IMR-90 (cell line): Measurements from ENCODE around the gene RAB6A. TPM values are rescaled to one million over a fixed set of nuclear protein-coding genes. Genes with fewer than 3 reads are reported as not detected.

ENCODE experiments used
- ATAC-seq: fragments of 200-7000 bp; cut with Tn5 transposase; 2 replicates; pipeline ENCODE4 v1.9.1; 2020; ENCODE audit warnings: low read depth, mild to moderate bottlenecking, moderate library complexity
- BruUV-seq: library from RNA; stranded (reverse); fragments of 400-500 nt; replicated peaks from 2 replicates; lab custom pipeline; 2021; lab: Mats Ljungman, UMichigan
- CTCF ChIA-PET: fragments of 300-600 bp; formaldehyde crosslinking; extraction: SDS; loops from one replicate; lab custom pipeline; 2021; ENCODE audit warnings: antibody characterized with exemption; lab: Yijun Ruan, JAX
- POLR2A ChIA-PET: fragments of 300-600 bp; sonication (Branson Sonifier 250); formaldehyde crosslinking; loops from one replicate; lab custom pipeline; 2022; ENCODE audit warnings: antibody characterized with exemption; ENCODE audit not compliant: unreplicated experiment; lab: Charles Lee
- DNase-seq: peaks from one replicate; pipeline ENCODE4 v3.0.0; 2013
- H2AFZ ChIP-seq: replicated peaks from 2 replicates; pipeline ENCODE3; 2013; ENCODE audit warnings: low read length, mild to moderate bottlenecking; ENCODE audit not compliant: poor library complexity
- H2AK5ac ChIP-seq: 2 replicates; pipeline ENCODE4 v1.6.1; 2013; ENCODE audit warnings: low read depth, low read length, inconsistent platforms
- H2AK9ac ChIP-seq: replicated peaks from 2 replicates; pipeline ENCODE3; 2013; ENCODE audit warnings: mild to moderate bottlenecking, low read depth, low read length, moderate library complexity; ENCODE audit not compliant: poor library complexity
- H2BK120ac ChIP-seq: 2 replicates; pipeline ENCODE4 v1.6.1; 2013; ENCODE audit warnings: low read depth, low read length, inconsistent platforms
- H2BK15ac ChIP-seq: 3 replicates; pipeline ENCODE4 v1.6.1; 2013; ENCODE audit warnings: low read depth, low read length, inconsistent platforms
- H2BK20ac ChIP-seq: 2 replicates; pipeline ENCODE4 v1.6.1; 2013; ENCODE audit warnings: low read depth, mild to moderate bottlenecking, inconsistent platforms, low read length, moderate library complexity
- H2BK5ac ChIP-seq: 2 replicates; pipeline ENCODE4 v1.6.1; 2013; ENCODE audit warnings: mild to moderate bottlenecking, low read depth, low read length, inconsistent platforms; ENCODE audit not compliant: poor library complexity, severe bottlenecking
- H3K14ac ChIP-seq: replicated peaks from 2 replicates; pipeline ENCODE4 v1.6.1; 2013; ENCODE audit warnings: low read depth, low read length, inconsistent platforms
- H3K18ac ChIP-seq: 2 replicates; pipeline ENCODE4 v1.6.1; 2013; ENCODE audit warnings: low read depth, low read length, control low read depth
- H3K23ac ChIP-seq: 2 replicates; pipeline ENCODE4 v1.6.1; 2013; ENCODE audit warnings: low read depth, low read length, inconsistent platforms
- H3K27ac ChIP-seq: 2 replicates; pipeline ENCODE4 v1.5.1; 2013; ENCODE audit warnings: mild to moderate bottlenecking, control low read depth, low read length; ENCODE audit not compliant: insufficient read depth
- H3K27me3 ChIP-seq: 2 replicates; pipeline ENCODE4 v1.6.1; 2013; ENCODE audit warnings: low read length; ENCODE audit not compliant: control insufficient read depth, insufficient read depth
- H3K36me3 ChIP-seq: 2 replicates; pipeline ENCODE4 v1.6.1; 2013; ENCODE audit warnings: low read length, mixed read lengths; ENCODE audit not compliant: control insufficient read depth, insufficient read depth
- H3K4ac ChIP-seq: 2 replicates; pipeline ENCODE4 v1.6.1; 2013; ENCODE audit warnings: low read depth, low read length, inconsistent platforms
- H3K4me1 ChIP-seq: 2 replicates; pipeline ENCODE4 v1.6.1; 2013; ENCODE audit warnings: low read length, mixed read lengths; ENCODE audit not compliant: control insufficient read depth, insufficient read depth
- H3K4me2 ChIP-seq: 2 replicates; pipeline ENCODE4 v1.6.1; 2013; ENCODE audit warnings: low read depth, mild to moderate bottlenecking, control low read depth, low read length, moderate library complexity
- H3K4me3 ChIP-seq: 2 replicates; pipeline ENCODE4 v1.5.1; 2013; ENCODE audit warnings: low read depth, mild to moderate bottlenecking, control low read depth, low read length, moderate library complexity; ENCODE audit not compliant: insufficient read depth
- H3K56ac ChIP-seq: 2 replicates; pipeline ENCODE4 v1.6.1; 2013; ENCODE audit warnings: low read length, inconsistent platforms; ENCODE audit not compliant: insufficient read depth; ENCODE audit errors: extremely low read depth
- H3K79me1 ChIP-seq, 2 experiments: 2 replicates each; pipeline ENCODE4 v1.6.1; 2013; ENCODE audit warnings: low read length in 2 of 2, inconsistent platforms in 1 of 2, low read depth in 1 of 2
- H3K9ac ChIP-seq: 2 replicates; pipeline ENCODE4 v1.6.1; 2013; ENCODE audit warnings: low read depth, low read length, control low read depth
- H3K9me1 ChIP-seq: 2 replicates; pipeline ENCODE4 v1.6.1; 2013; ENCODE audit warnings: low read length, inconsistent platforms; ENCODE audit not compliant: insufficient read depth
- H3K9me3 ChIP-seq: 2 replicates; pipeline ENCODE4 v1.6.1; 2013; ENCODE audit warnings: low read length; ENCODE audit not compliant: control insufficient read depth, insufficient read depth
- H4K20me1 ChIP-seq: 2 replicates; pipeline ENCODE4 v1.6.1; 2013; ENCODE audit warnings: low read length, inconsistent platforms; ENCODE audit not compliant: insufficient read depth
- H4K5ac ChIP-seq: 2 replicates; pipeline ENCODE4 v1.6.1; 2013; ENCODE audit warnings: mild to moderate bottlenecking, low read depth, low read length, control low read depth
- H4K8ac ChIP-seq, 2 experiments: 2 replicates each; pipeline ENCODE4 v1.6.1; 2013; ENCODE audit warnings: low read depth in 2 of 2, low read length in 2 of 2, control low read depth in 1 of 2, inconsistent platforms in 1 of 2
- H4K91ac ChIP-seq: 2 replicates; pipeline ENCODE4 v1.6.1; 2013; ENCODE audit warnings: low read depth, low read length, inconsistent platforms; ENCODE audit not compliant: insufficient read depth
- BHLHE40 ChIP-seq: fragments of 150-350 bp; IDR thresholded peaks from 2 replicates; pipeline ENCODE4 v1.6.1; 2016; ENCODE audit warnings: mild to moderate bottlenecking, low read depth, low read length
- CEBPB ChIP-seq: IDR thresholded peaks from 2 replicates; pipeline ENCODE4 v1.6.1; 2012; ENCODE audit warnings: low read depth, low read length, improper control_type of control experiment
- CHD1 ChIP-seq: IDR thresholded peaks from 2 replicates; pipeline ENCODE4 v1.6.1; 2012; ENCODE audit warnings: low read depth, low read length, improper control_type of control experiment
- CTCF ChIP-seq: conservative IDR thresholded peaks from 2 replicates; pipeline ENCODE4 v1.5.1; 2012; ENCODE audit warnings: mild to moderate bottlenecking, low read depth, low read length, improper control_type of control experiment
- ELK1 ChIP-seq: fragments of 150-350 bp; IDR thresholded peaks from 2 replicates; pipeline ENCODE4 v1.6.1; 2016; ENCODE audit warnings: low read depth, mild to moderate bottlenecking, low read length, moderate library complexity, borderline replicate concordance
- FOS ChIP-seq: fragments of 150-350 bp; IDR thresholded peaks from 2 replicates; pipeline ENCODE4 v1.6.1; 2016; ENCODE audit warnings: low read depth, low read length
- MAFK ChIP-seq: IDR thresholded peaks from 2 replicates; pipeline ENCODE4 v1.6.1; 2012; ENCODE audit warnings: low read depth, low read length, improper control_type of control experiment
- MAZ ChIP-seq: IDR thresholded peaks from 2 replicates; pipeline ENCODE4 v1.6.1; 2012; ENCODE audit warnings: low read depth, mild to moderate bottlenecking, low read length, improper control_type of control experiment, moderate library complexity, borderline replicate concordance
- MXI1 ChIP-seq: IDR thresholded peaks from 2 replicates; pipeline ENCODE4 v1.6.1; 2012; ENCODE audit warnings: low read depth, mild to moderate bottlenecking, low read length, moderate library complexity, borderline replicate concordance
- NFE2L2 ChIP-seq: fragments of 150-350 bp; IDR thresholded peaks from 2 replicates; pipeline ENCODE4 v1.6.1; 2016; ENCODE audit warnings: low read depth, mild to moderate bottlenecking, low read length
- POLR2A ChIP-seq: IDR thresholded peaks from 2 replicates; pipeline ENCODE4 v1.6.1; 2012; ENCODE audit warnings: mild to moderate bottlenecking, low read depth, low read length
- RAD21 ChIP-seq: IDR thresholded peaks from 2 replicates; pipeline ENCODE4 v1.6.1; 2012; ENCODE audit warnings: low read length, improper control_type of control experiment
- RCOR1 ChIP-seq: IDR thresholded peaks from 2 replicates; pipeline ENCODE4 v1.6.1; 2012; ENCODE audit warnings: mild to moderate bottlenecking, low read length, improper control_type of control experiment; ENCODE audit not compliant: insufficient replicate concordance
- RFX5 ChIP-seq: IDR thresholded peaks from 2 replicates; pipeline ENCODE4 v1.8.0; 2012; ENCODE audit warnings: low read depth, mild to moderate bottlenecking, low read length, moderate library complexity
- SMC3 ChIP-seq: fragments of 150-350 bp; IDR thresholded peaks from 2 replicates; pipeline ENCODE4 v1.6.1; 2016; ENCODE audit warnings: low read depth, mild to moderate bottlenecking, antibody characterized with exemption, low read length, moderate library complexity
- USF2 ChIP-seq: fragments of 150-350 bp; IDR thresholded peaks from 2 replicates; pipeline ENCODE4 v1.6.1; 2017; ENCODE audit warnings: mild to moderate bottlenecking, antibody characterized with exemption, low read length, low read depth
- WGBS, 2 experiments: methylation state at CpG; one replicate each; pipeline versions ENCODE4 v1.1.5 to v1.1.7; 2013; ENCODE audit warnings: missing lambda C conversion rate in 2 of 2; ENCODE audit not compliant: insufficient read length in 1 of 2; ENCODE audit errors: extremely low coverage in 2 of 2; 5-methylcytosine and 5-hydroxymethylcytosine counted together
- dilution Hi-C: fragments of 300-500 bp; cut with HindIII; formaldehyde crosslinking; loops from one replicate; pipeline ENCODE4 v1.14.3; 2018; ENCODE audit warnings: low sequenced_read_pairs; ENCODE audit not compliant: unreplicated experiment
- in situ Hi-C: fragments of 300-500 bp; cut with MboI; formaldehyde crosslinking; loops from 3 replicates; pipeline ENCODE4 v1.14.3; 2019; ENCODE audit warnings: low sequenced_read_pairs, inconsistent platforms, mixed read lengths
- intact Hi-C: fragments of 100-400 bp; cut with micrococcal nuclease; formaldehyde crosslinking; loops from 2 replicates; pipeline ENCODE4 v1.10.0; 2022
- polyA plus RNA-seq, 3 experiments: library from polyadenylated mRNA; depleted of rRNA; stranded (reverse); fragments of >200 nt; gene quantifications; 2 replicates each; pipeline ENCODE4 v1.2.3, GENCODE V29; 2012; ENCODE audit warnings: low replicate concordance in 1 of 3
- total RNA-seq: library from RNA; depleted of rRNA; stranded (reverse); fragments of >200 nt; gene quantifications from 2 replicates; pipeline ENCODE4 v1.2.3, GENCODE V29; 2012

Gene RAB6A
- total and polyA plus RNA-seq, 2 of the 4 experiments (the other 2 are of a cell fraction) = 65.5 to 81.0 TPM

- Histone ChIP-seq H3K27me3 (no peaks in the 10 kb centered on the region), H4K5ac (no peak overlapping the region), H3K36me3 (peaks cover 2% of the 10 kb centered on the region; the same call in 1 of the 2 replicates), H3K9me1 (no peaks in the 10 kb centered on the region), H3K4me1 (no peaks in the 10 kb centered on the region), H3K27ac (no peak overlapping the region), H4K91ac (no peak overlapping the region), H2BK120ac (no peak overlapping the region), H2BK15ac (no peak overlapping the region), H3K4me3 (no peak overlapping the region), H3K9me3 (no peaks in the 10 kb centered on the region), H3K4me2 (no peak overlapping the region), H4K8ac (no peak overlapping the region), H3K18ac (no peak overlapping the region), H2AK5ac (no peak overlapping the region), H2BK5ac (no peak overlapping the region), H3K23ac (no peak overlapping the region), H2BK20ac (no peak overlapping the region), H3K9ac (no peak overlapping the region), H2AK9ac (peak overlapping the region; percentile 28), H2AFZ (no peak overlapping the region), H3K56ac (no peak overlapping the region), H3K14ac (no peak overlapping the region), H3K79me1 (peaks cover 0 to 28% of the 10 kb centered on the region in 2 experiments; a peak in 3 of 4 replicates), H4K20me1 (no peaks in the 10 kb centered on the region), H3K4ac (no peak overlapping the region)
- CTCF ChIA-PET = no interaction called here
- ATAC-seq (no peak), DNase-seq (no peak)
- POLR2A ChIA-PET = no interaction called here
- no peak for TF ChIP-seq ELK1
- no peak for TF ChIP-seq MAZ
- TF ChIP-seq FOS = no peak
- no peak for TF ChIP-seq BHLHE40
- no peak for TF ChIP-seq RCOR1
- no peak for TF ChIP-seq MAFK
- TF ChIP-seq POLR2A = no peak
- TF ChIP-seq CTCF = no peak
- TF ChIP-seq MXI1 = no peak
- no peak for TF ChIP-seq CEBPB
- no peak for TF ChIP-seq CHD1
- TF ChIP-seq RAD21 = no peak
- TF ChIP-seq NFE2L2 = no peak
- TF ChIP-seq USF2 = no peak
- no peak for TF ChIP-seq SMC3
- TF ChIP-seq RFX5 = no peak
- intact Hi-C loops = no loop called here
- in situ Hi-C loops = no loop called here
- BruUV-seq = no TSS peak
- 100% methylated on average over 1 of the region's 10 CpGs; no CpG with 5 or more reads in 1 of the 2 experiments for WGBS, 2 experiments
- dilution Hi-C loops = no loop called here
Measured at GRCh38 chr11:73797457-73797856, 36.6 kb upstream of the RAB6A start.
